Kidney (tissue), 14 donors: ENCODE data around the gene PPP1R3G. TPM values are rescaled to one million over a fixed set of nuclear protein-coding genes. Genes with fewer than 3 reads are reported as not detected.

ENCODE experiments used
- DNase-seq, 5 donors: peaks; one replicate each; pipeline ENCODE4 v3.0.0-alpha.2; 2013 to 2020
- FAIRE-seq: peaks from 2 replicates; lab custom pipeline; 2012; peaks lifted over from hg19 to GRCh38; lab: Jason Lieb, UNC
- H3K27ac ChIP-seq, 2 donors: one replicate each; pipeline ENCODE4 v1.7.0; 2013; ENCODE audit warnings: low read depth in 2 of 2, low read length in 2 of 2, inconsistent platforms in 1 of 2
- H3K27me3 ChIP-seq: one replicate; pipeline ENCODE4 v1.7.1; 2013; ENCODE audit warnings: low read length, inconsistent platforms; ENCODE audit not compliant: control insufficient read depth, insufficient read depth
- H3K36me3 ChIP-seq, 3 donors: one replicate each; pipeline versions ENCODE4 v1.7.0 to v1.7.1; 2013; ENCODE audit warnings: low read length in 3 of 3, control low read depth in 1 of 3, inconsistent platforms in 1 of 3; ENCODE audit not compliant: insufficient read depth in 3 of 3, control insufficient read depth in 2 of 3
- H3K4me1 ChIP-seq, 3 donors: one replicate each; pipeline versions ENCODE4 v1.7.0 to v1.7.1; 2013; ENCODE audit warnings: low read length in 3 of 3, inconsistent platforms in 1 of 3, low read depth in 1 of 3; ENCODE audit not compliant: control insufficient read depth in 2 of 3, insufficient read depth in 2 of 3
- H3K4me3 ChIP-seq, 3 donors: one replicate each; pipeline versions ENCODE4 v1.7.0 to v1.8.1; 2013; ENCODE audit warnings: low read length in 3 of 3, control low read depth in 1 of 3, inconsistent platforms in 1 of 3
- H3K9ac ChIP-seq, 3 donors: one replicate each; pipeline versions ENCODE4 v1.7.0 to v1.7.1; 2013; ENCODE audit warnings: low read length in 3 of 3, control low read depth in 1 of 3, inconsistent platforms in 1 of 3
- H3K9me3 ChIP-seq, 3 donors: one replicate each; pipeline versions ENCODE4 v1.7.0 to v1.7.1; 2013; ENCODE audit warnings: low read length in 3 of 3, control low read depth in 1 of 3, inconsistent platforms in 1 of 3; ENCODE audit not compliant: control insufficient read depth in 2 of 3, insufficient read depth in 1 of 3
- CTCF ChIP-seq: IDR thresholded peaks from 3 replicates; pipeline ENCODE4 v1.5.1; 2012; ENCODE audit warnings: mild to moderate bottlenecking, moderate library complexity, borderline replicate concordance; ENCODE audit not compliant: insufficient read depth; ENCODE audit errors: extremely low read depth
- intact Hi-C: fragments of 100-400 bp; cut with DNase I; formaldehyde crosslinking; loops from one replicate; pipeline ENCODE4 v1.11.1; 2022
- polyA plus RNA-seq: library from polyadenylated mRNA; stranded (reverse); fragments of 350-450 nt; fragmentation: Illumina TruSeq; extraction: RNeasy Lipid Tissue Mini Kit (QIAGEN cat#74804); gene quantifications from one replicate; pipeline ENCODE4 v1.2.3, GENCODE V29; 2014; ENCODE audit warnings: low read depth, low replicate concordance; ENCODE audit not compliant: insufficient read depth
- total RNA-seq: library from RNA; stranded (reverse); fragmentation: NEBNext Ultra II Directional; extraction: Animal tissue kit (Norgen Biotek cat#: 25700); gene quantifications from one replicate; pipeline ENCODE4 v1.2.1, GENCODE V29; 2021
- donor health status: control.
- donor health status: control.
- donor health status: control.
- donor health status: control.
- donor health status: control.
- donor health status: DM: yes; HTN: yes; CAD: no.
- donor health status: Normal renal cell carcinoma (clear cell type).

PPP1R3G gene
- total and polyA plus RNA-seq, 2 donors from 2014 or later: 0.49 to 1.9 TPM

- Histone ChIP-seq H3K9me3 (no peaks in the 10 kb centered on the region), H3K36me3 (no peaks in the 10 kb centered on the region), H3K27me3 (no peaks in the 10 kb centered on the region), H3K4me3 (peak overlapping the region in 1 of 3 donors; percentile 65), H3K9ac (no peak overlapping the region), H3K4me1 (peaks cover 0 to 5% (median 0%) of the 10 kb centered on the region in 3 donors), H3K27ac (no peak overlapping the region)
- FAIRE-seq: no peak
- intact Hi-C loops: no loop called here
- no peak for DNase-seq
- no peak for TF ChIP-seq CTCF
These were observed 4.0 kb upstream of the PPP1R3G start for GRCh38 chr6:5081182-5081581.

GRCh38 chr6:5081955-5082354 lies 3.2 kb upstream of the PPP1R3G start:
- Histone ChIP-seq H3K4me1 (peaks cover 0 to 8% (median 0%) of the 10 kb centered on the region in 3 donors), H3K36me3 (no peaks in the 10 kb centered on the region), H3K27me3 (no peaks in the 10 kb centered on the region), H3K4me3 (peak overlapping the region in 1 of 3 donors; percentile 65), H3K9ac (no peak overlapping the region), H3K27ac (no peak overlapping the region), H3K9me3 (no peaks in the 10 kb centered on the region)
- intact Hi-C loops: no loop called here
- no peak for DNase-seq
- no peak for TF ChIP-seq CTCF
- no peak for FAIRE-seq

- peaks cover 0 to 8% (median 0%) of the 10 kb centered on the region in 3 donors for H3K4me1 ChIP-seq
- no peak overlapping the region for H3K9ac ChIP-seq
- peak overlapping the region in 1 of 3 donors; percentile 65 for H3K4me3 ChIP-seq
- peak in 2 of 5 donors; percentile 25 to 90 for DNase-seq
- intact Hi-C loops: no loop called here
- no peak for FAIRE-seq
- TF ChIP-seq CTCF: no peak
- no peaks in the 10 kb centered on the region for H3K36me3 ChIP-seq
- no peaks in the 10 kb centered on the region for H3K9me3 ChIP-seq
- no peaks in the 10 kb centered on the region for H3K27me3 ChIP-seq
- no peak overlapping the region for H3K27ac ChIP-seq
These were observed 2.4 kb upstream of the PPP1R3G start for GRCh38 chr6:5082487-5083306.
